H1 (cell line): ENCODE measurements around the gene MAP1B. TPM values are rescaled to one million over a fixed set of nuclear protein-coding genes. Genes with fewer than 3 reads are reported as not detected.

Source experiments
- CHD7 ChIP-seq: fragments of 300-600 bp; sonication (generic); IDR thresholded peaks from 2 replicates; pipeline ENCODE4 v1.7.1; 2012; ENCODE audit warnings: low read length, moderate library complexity, mild to moderate bottlenecking, inconsistent platforms; ENCODE audit not compliant: insufficient replicate concordance
- RAD21 ChIP-seq, 2 experiments: IDR thresholded peaks in 1 of 2; conservative IDR thresholded peaks in 1 of 2; 2 replicates each; pipeline ENCODE4 v1.6.1; 2011; ENCODE audit warnings: low read depth in 2 of 2, low read length in 2 of 2, improper control_type of control experiment in 1 of 2, inconsistent platforms in 1 of 2, mild to moderate bottlenecking in 1 of 2, moderate library complexity in 1 of 2
- SIX5 ChIP-seq: IDR thresholded peaks from 2 replicates; pipeline ENCODE4 v1.6.1; 2011; ENCODE audit warnings: mild to moderate bottlenecking, low read depth, low read length
- polyA plus RNA-seq, 7 experiments: library from polyadenylated mRNA; depleted of rRNA in 3 of 7; stranded (reverse) in 5 of 7; unstranded in 2 of 7; fragments of >200 nt in 5 of 7; fragments of 200-250 nt in 2 of 7; gene quantifications; 1 replicate in 5 of 7; 2 replicates in 1 of 7; 4 replicates in 1 of 7; pipeline versions ENCODE4 v1.2.1 to v1.2.3, GENCODE V29; 2011 to 2013; ENCODE audit warnings: missing spikeins in 2 of 7, mixed read lengths in 2 of 7
- total RNA-seq: library from RNA; stranded (reverse); fragmentation: NEBNext Ultra II Directional; extraction: Animal tissue kit (Norgen Biotek cat#: 25700); gene quantifications from 2 replicates; pipeline ENCODE4 v1.2.1, GENCODE V29; 2021

MAP1B gene
- total and polyA plus RNA-seq, 2 of the 8 experiments (the other 6 are each of a cell fraction or from before 2014, with no cell fraction given), result 24.5 to 120 TPM

GRCh38 chr5:72255237-72255636 is 148.0 kb downstream of the MAP1B start (continued):
- TF ChIP-seq RAD21 (IDR thresholded peaks at IDR 0.05 in 1 of 2, conservative IDR thresholded peaks at IDR 0.05 in 1 of 2; ENCODE audit: low read depth in 2 of 2, low read length in 2 of 2), result no peak
- TF ChIP-seq SIX5, result no peak
- TF ChIP-seq CHD7, result no peak
